Gastroesophageal sphincter (tissue), 3 donors: ENCODE results near the gene AHRR.

ENCODE experiments used
- EP300 ChIP-seq: sonication (generic); formaldehyde crosslinking; IDR thresholded peaks from one replicate; pipeline ENCODE4 v1.6.1; 2017; ENCODE audit warnings: antibody characterized with exemption, mild to moderate bottlenecking
- POLR2A ChIP-seq, 2 donors: fragments of 450-650 bp; IDR thresholded peaks; one replicate each; pipeline ENCODE4 v1.6.1; 2017; ENCODE audit warnings: antibody characterized with exemption in 2 of 2, mild to moderate bottlenecking in 2 of 2, moderate library complexity in 1 of 2
- POLR2AphosphoS5 ChIP-seq: sonication (generic); formaldehyde crosslinking; IDR thresholded peaks from one replicate; pipeline ENCODE4 v1.6.1; 2017; ENCODE audit warnings: antibody characterized with exemption
- TF ChIP-seq, protein P1 (sequence below), 4 experiments: fragments of 200-600 bp in 2 of 4; fragments of 450-650 bp in 2 of 4; sonication (generic) in 1 of 4; IDR thresholded peaks; one replicate each; pipeline ENCODE4 v1.5.1; 2017 to 2019; ENCODE audit warnings: antibody characterized with exemption in 4 of 4, mild to moderate bottlenecking in 2 of 4, moderate library complexity in 2 of 4

GRCh38 chr5:346229-346935 lies 24.9 kb downstream of the AHRR start:
- TF ChIP-seq, protein P1, sequence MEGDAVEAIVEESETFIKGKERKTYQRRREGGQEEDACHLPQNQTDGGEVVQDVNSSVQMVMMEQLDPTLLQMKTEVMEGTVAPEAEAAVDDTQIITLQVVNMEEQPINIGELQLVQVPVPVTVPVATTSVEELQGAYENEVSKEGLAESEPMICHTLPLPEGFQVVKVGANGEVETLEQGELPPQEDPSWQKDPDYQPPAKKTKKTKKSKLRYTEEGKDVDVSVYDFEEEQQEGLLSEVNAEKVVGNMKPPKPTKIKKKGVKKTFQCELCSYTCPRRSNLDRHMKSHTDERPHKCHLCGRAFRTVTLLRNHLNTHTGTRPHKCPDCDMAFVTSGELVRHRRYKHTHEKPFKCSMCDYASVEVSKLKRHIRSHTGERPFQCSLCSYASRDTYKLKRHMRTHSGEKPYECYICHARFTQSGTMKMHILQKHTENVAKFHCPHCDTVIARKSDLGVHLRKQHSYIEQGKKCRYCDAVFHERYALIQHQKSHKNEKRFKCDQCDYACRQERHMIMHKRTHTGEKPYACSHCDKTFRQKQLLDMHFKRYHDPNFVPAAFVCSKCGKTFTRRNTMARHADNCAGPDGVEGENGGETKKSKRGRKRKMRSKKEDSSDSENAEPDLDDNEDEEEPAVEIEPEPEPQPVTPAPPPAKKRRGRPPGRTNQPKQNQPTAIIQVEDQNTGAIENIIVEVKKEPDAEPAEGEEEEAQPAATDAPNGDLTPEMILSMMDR (IDR thresholded peaks at IDR 0.05) = no peak
- TF ChIP-seq POLR2AphosphoS5 (no peak), POLR2A (IDR thresholded peaks at IDR 0.05) (no peak), EP300 (no peak)
